AG10803 (cell line): ENCODE measurements around the gene WFDC1.

Experiments
- DNase-seq: peaks from one replicate; pipeline ENCODE4 v3.0.0; 2010; ENCODE audit warnings: low read depth
- H3K4me3 ChIP-seq: 2 replicates; pipeline ENCODE4 v1.5.1; 2011; ENCODE audit warnings: mild to moderate bottlenecking, low read length, control low read depth
- TF ChIP-seq, protein P1 (sequence below): conservative IDR thresholded peaks from 2 replicates; pipeline ENCODE4 v1.5.1; 2011; ENCODE audit warnings: mild to moderate bottlenecking, low read length, control low read depth, inconsistent platforms

Gene WFDC1

DNA sequence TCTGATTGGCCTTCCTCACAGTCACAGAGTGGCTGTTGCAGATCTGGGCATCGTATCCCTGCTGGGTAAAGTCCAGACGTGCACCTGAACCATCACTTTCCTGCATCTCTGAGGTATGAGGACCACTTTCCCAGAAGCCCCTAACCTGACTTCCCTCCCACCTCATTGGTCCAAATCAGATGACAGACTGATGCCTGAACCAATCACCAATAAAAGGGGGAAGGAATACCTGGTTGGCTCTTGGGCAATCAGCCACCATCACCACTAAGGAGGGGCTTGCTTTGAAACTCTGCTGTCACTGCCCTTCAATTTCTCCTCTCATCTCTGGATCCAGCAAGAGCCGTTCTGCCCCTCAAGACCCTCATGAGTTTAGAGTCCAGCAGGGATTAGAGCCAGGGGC is 13.6 kb upstream of the WFDC1 start:
- DNase-seq: peak; percentile 15

DNA sequence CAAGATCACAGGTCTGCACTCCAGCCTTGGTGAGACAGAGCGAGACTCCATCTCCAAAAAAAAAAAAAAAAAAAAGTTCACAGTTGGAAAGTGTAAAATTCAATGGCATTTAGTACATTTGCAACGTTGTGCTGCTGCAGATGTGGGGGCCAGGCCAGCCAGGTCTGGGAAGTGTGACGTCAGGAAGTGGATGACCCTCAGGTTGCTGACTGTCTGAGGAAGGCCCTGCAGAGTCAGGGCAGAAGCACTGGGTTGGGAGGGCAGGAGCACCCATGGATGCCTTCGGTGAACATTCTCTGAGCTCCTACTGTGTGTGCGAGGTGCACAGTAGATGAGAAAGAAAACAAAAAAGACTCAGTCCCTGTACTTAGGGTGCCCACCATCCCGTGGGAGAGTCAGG is 12.1 kb upstream of the WFDC1 start:
- no peak for DNase-seq
- H3K4me3 ChIP-seq: no peak overlapping the region
- TF ChIP-seq, protein P1, sequence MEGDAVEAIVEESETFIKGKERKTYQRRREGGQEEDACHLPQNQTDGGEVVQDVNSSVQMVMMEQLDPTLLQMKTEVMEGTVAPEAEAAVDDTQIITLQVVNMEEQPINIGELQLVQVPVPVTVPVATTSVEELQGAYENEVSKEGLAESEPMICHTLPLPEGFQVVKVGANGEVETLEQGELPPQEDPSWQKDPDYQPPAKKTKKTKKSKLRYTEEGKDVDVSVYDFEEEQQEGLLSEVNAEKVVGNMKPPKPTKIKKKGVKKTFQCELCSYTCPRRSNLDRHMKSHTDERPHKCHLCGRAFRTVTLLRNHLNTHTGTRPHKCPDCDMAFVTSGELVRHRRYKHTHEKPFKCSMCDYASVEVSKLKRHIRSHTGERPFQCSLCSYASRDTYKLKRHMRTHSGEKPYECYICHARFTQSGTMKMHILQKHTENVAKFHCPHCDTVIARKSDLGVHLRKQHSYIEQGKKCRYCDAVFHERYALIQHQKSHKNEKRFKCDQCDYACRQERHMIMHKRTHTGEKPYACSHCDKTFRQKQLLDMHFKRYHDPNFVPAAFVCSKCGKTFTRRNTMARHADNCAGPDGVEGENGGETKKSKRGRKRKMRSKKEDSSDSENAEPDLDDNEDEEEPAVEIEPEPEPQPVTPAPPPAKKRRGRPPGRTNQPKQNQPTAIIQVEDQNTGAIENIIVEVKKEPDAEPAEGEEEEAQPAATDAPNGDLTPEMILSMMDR: no peak

More for the DNA sequence above, 13.6 kb upstream of the WFDC1 start:
- no peak overlapping the region for H3K4me3 ChIP-seq
- TF ChIP-seq, protein P1: no peak

DNA sequence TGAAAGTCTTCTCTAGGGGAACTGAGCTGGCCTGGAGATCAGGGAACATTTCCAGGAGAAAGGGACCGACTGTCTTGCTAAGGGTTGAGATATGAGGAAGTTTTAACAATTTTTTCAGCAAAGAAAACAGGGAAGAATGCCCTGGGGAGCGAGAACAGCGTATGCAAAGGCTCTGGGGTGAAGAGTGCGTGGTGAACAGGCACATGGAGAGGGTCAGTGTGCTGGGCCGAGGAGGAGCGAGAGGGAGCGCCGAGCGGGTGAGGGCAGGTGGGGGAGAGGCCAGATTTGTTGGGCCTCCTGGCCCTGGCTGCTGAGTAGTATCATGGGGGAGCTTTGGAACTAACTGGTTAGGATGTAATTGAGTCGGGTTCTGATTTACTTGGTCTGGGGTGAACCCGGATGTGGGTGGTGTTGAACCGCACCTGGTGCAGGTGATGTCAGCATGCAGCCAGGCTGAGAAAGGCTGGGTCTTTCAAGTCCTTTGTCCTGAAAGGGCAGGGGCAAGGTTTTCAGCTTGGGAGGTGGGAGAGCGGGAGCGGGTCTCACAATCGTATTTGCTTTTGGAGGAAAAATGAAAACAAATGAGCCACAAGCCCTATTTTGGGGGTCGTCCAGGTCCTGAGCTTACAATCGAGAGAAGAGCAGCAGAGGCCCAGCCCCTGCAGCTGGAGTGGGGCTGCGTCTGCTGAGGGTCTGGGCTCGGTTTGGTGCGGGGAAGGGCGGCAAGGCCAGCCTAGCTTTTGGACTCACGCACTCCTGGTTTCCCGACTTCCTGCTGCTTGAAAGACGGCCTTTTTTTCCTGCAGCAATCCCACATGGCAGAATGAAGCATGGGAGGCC is 11.1 kb upstream of the WFDC1 start:
- DNase-seq: no peak
- H3K4me3 ChIP-seq: no peak overlapping the region
- TF ChIP-seq, protein P1: no peak

DNA sequence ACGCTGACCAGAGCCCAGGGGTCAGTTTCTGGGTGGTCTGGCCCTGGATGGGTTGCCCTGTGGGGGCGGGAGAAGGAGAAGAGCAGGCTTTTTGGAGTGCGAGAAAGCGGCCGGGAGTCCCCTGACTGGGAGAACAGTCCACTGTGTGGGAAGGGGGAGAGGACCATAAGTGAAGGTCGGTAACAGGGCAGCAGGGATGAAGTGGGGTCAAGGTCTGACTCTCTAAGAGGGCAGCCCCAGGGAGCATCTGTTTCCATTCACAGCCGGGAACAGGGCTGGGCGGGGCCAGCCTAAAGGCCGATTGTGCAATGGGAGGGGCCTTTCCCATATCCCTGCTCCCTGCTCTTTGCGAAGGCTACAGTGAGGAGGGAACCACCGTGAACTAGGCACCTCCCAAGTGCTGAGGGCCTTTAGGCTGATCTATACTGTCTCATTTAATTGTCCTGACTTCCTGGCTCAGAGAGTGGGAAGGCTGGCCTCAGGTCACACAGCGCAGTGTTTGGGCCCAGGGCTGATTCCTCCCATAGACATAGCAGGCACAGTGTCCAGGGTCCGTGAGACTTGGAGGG is 10.4 kb upstream of the WFDC1 start:
- peak; percentile 48 for DNase-seq
- H3K4me3 ChIP-seq: no peak overlapping the region
- TF ChIP-seq, protein P1: no peak

DNA sequence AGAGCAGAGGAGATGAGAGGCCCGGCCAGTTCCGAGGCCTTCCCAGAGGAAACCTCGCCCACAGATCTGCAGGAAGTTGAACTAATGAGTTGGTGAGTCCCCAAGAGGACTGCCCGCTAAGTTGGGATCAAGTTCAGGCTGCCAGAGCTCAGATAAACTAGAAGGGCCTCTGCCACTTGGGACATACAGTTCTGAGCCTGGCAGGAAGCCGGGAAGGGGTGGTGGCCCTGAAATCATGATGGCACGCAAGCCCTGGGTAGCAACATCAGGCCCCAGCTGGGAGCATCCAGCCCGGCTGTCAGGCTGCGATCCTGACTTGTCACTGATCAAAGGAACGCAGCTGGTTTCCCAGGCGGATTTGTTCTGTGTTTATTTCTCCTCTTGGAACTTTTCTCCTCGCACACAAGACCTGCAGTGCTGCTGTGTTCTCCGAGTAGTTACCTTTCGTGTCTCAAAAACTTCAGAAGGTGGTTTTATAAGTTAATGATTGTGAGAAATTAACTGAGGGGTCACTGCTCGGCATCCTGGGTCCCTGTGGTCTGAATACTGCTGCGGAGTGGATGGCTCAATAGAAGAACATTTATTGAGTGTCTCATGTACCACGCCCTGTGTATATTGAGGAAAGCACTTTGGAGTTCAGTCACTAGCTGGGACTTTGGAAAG is 8.0 kb upstream of the WFDC1 start:
- H3K4me3 ChIP-seq: no peak overlapping the region
- TF ChIP-seq, protein P1: no peak
- DNase-seq: peak; percentile 64

DNA sequence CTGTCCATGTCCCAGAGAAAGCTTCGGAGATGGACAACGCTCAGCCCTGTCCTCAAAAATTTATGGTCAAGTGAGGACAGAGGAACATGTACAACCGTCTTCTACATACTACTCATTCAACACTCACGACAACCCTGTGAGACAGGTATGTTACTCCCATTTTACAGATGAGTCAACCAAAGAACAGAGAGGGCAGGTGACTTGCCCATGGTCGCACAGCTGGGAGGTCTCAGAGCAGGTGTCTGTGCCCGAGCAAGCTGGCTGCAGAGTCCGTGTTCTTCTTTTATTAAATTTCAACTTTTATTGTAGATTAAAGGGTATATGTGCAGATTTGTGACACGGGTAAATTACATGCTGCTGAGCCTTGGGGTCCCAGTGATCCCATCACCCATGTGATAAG is 5.8 kb upstream of the WFDC1 start:
- DNase-seq: no peak
- TF ChIP-seq, protein P1: no peak
- H3K4me3 ChIP-seq: no peak overlapping the region

DNA sequence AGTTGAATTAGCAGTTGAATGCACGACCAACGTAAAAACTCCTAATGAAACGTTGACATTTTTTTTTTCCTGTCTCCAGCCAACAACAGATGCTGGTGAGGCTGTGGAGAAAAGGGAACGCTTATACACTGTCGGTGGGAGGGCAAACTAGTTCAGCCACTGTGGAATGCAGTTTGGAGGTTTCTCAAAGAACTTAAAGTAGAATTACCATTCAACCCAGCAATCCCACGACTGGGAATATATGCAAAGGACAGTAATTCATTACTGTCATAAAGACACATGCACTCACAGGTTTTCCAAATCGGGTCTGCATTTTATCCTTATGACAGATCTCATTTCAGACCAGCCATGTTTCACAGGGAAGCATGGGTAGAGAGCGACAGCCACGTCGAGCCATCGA is 3.5 kb upstream of the WFDC1 start:
- TF ChIP-seq, protein P1: no peak
- no peak for DNase-seq
- H3K4me3 ChIP-seq: no peak overlapping the region
